ENCODE data around the gene MLH1. TPM values are rescaled to one million over a fixed set of nuclear protein-coding genes. Genes with fewer than 3 reads are reported as not detected.

Gene MLH1
- total and polyA plus RNA-seq, 9 donors, result 39.9 to 59.4 (median 50.3) TPM

GRCh38 chr3:36972163-36972562 is 21.2 kb upstream of the MLH1 start:
- WGBS (ENCODE audit: insufficient coverage), result no CpG with 5 or more reads among the region's 2 CpGs
- no peaks in the 10 kb centered on the region for H3K36me3 ChIP-seq (ENCODE audit: control insufficient read depth, insufficient read depth, low read length)
- peaks cover 2% of the 10 kb centered on the region for H3K4me1 ChIP-seq (ENCODE audit: control insufficient read depth, insufficient read depth, low read length)
- H3K9me3 ChIP-seq (replicated peaks; ENCODE audit: control insufficient read depth, low read depth, low read length), result no peaks in the 10 kb centered on the region
- no peaks in the 10 kb centered on the region for H3K27me3 ChIP-seq (ENCODE audit: control insufficient read depth, insufficient read depth, low read length)
- H3K4me3 ChIP-seq (ENCODE audit: low read length), result no peak overlapping the region
- no peak for DNase-seq
- no peak overlapping the region for H3K27ac ChIP-seq (ENCODE audit: low read length)

DNA sequence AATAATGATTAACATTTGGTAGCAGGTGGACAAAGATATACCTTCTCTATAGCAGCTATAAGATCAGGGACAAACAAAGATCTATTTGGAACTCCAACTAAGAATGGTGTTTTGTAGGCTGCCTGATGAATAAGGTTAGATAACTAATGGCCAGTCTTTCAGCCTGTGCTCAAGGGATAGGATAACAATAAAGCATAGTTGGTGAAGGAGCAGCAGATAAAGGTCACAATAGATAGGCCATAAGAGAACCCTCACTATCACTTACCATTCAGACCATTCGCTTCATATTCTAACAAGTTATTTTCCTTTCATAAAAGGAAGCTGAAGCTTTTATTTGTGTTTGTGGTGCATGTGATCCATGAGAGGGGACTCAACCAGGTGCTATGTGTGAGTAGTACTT is 20.2 kb upstream of the MLH1 start:
- no CpG with 5 or more reads among the region's 1 CpG for WGBS (ENCODE audit: insufficient coverage)
- H3K27me3 ChIP-seq (ENCODE audit: control insufficient read depth, insufficient read depth, low read length), result no peaks in the 10 kb centered on the region
- H3K4me1 ChIP-seq (ENCODE audit: control insufficient read depth, insufficient read depth, low read length), result peaks cover 2% of the 10 kb centered on the region
- no peak overlapping the region for H3K4me3 ChIP-seq (ENCODE audit: low read length)
- H3K36me3 ChIP-seq (ENCODE audit: control insufficient read depth, insufficient read depth, low read length), result no peaks in the 10 kb centered on the region
- H3K27ac ChIP-seq (ENCODE audit: low read length), result no peak overlapping the region
- DNase-seq, result no peak
- H3K9me3 ChIP-seq (replicated peaks; ENCODE audit: control insufficient read depth, low read depth, low read length), result no peaks in the 10 kb centered on the region

DNA sequence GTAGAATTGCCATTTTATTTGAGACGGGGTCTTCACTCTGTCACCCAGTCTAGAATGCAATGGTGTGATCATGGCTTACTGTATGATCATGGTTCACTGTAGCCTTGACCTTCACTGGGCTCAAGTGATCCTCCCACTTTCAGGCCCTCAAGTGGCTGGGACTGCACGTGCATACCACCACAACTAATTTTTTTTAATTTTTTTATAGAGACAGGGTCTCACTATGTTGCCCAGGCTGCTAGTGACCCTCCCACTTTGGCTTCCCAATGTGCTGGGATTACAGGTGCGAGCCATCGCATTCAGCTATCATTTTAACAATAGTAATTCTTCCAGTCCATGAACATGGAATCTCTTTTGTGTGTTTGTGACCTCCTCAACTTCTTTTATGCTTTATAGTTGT is 12.3 kb upstream of the MLH1 start:
- no peak overlapping the region for H3K27ac ChIP-seq (ENCODE audit: low read length)
- no peak overlapping the region for H3K4me3 ChIP-seq (ENCODE audit: low read length)
- WGBS (ENCODE audit: insufficient coverage), result 73% methylated on average over 2 of the region's 4 CpGs
- H3K4me1 ChIP-seq (ENCODE audit: control insufficient read depth, insufficient read depth, low read length), result no peaks in the 10 kb centered on the region
- no peaks in the 10 kb centered on the region for H3K27me3 ChIP-seq (ENCODE audit: control insufficient read depth, insufficient read depth, low read length)
- H3K9me3 ChIP-seq (replicated peaks; ENCODE audit: control insufficient read depth, low read depth, low read length), result peaks cover 12% of the 10 kb centered on the region
- H3K36me3 ChIP-seq (ENCODE audit: control insufficient read depth, insufficient read depth, low read length), result peaks cover 38% of the 10 kb centered on the region
- DNase-seq, result no peak

DNA sequence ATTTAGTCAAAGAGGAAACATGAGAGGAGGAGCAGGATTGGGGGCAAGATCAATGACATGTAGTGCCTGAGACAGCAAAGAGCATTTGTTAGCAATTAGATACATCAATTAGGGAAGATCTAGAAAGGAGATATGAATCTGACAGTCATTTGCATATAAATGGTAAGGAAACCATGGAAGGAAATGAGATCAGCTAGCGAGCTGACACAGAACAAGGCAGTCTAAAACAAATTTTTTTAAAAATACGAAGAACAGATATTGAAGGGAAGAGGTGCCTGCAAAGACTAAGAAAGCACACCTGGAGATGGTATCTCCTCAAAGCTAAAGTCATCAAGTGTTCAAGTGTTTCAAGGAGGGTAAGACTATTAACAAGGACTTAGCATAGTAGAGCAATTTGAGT is 5.0 kb upstream of the MLH1 start:
- no peak for DNase-seq
- no peaks in the 10 kb centered on the region for H3K9me3 ChIP-seq (replicated peaks; ENCODE audit: control insufficient read depth, low read depth, low read length)
- H3K27me3 ChIP-seq (ENCODE audit: control insufficient read depth, insufficient read depth, low read length), result no peaks in the 10 kb centered on the region
- H3K27ac ChIP-seq (ENCODE audit: low read length), result no peak overlapping the region
- peaks cover 6% of the 10 kb centered on the region for H3K4me1 ChIP-seq (ENCODE audit: control insufficient read depth, insufficient read depth, low read length)
- H3K36me3 ChIP-seq (ENCODE audit: control insufficient read depth, insufficient read depth, low read length), result peaks cover 39% of the 10 kb centered on the region
- WGBS (ENCODE audit: insufficient coverage), result 90% methylated on average over 2 of the region's 2 CpGs
- no peak overlapping the region for H3K4me3 ChIP-seq (ENCODE audit: low read length)

- Histone ChIP-seq H3K36me3 (ENCODE audit: control insufficient read depth, insufficient read depth, low read length) (peaks cover 32% of the 10 kb centered on the region), H3K4me3 (ENCODE audit: low read length) (no peak overlapping the region), H3K4me1 (ENCODE audit: control insufficient read depth, insufficient read depth, low read length) (peaks cover 6% of the 10 kb centered on the region), H3K9me3 (replicated peaks; ENCODE audit: control insufficient read depth, low read depth, low read length) (no peaks in the 10 kb centered on the region), H3K27ac (ENCODE audit: low read length) (no peak overlapping the region), H3K27me3 (ENCODE audit: control insufficient read depth, insufficient read depth, low read length) (no peaks in the 10 kb centered on the region)
- no CpG with 5 or more reads among the region's 3 CpGs for WGBS (ENCODE audit: insufficient coverage)
- DNase-seq, result no peak
Observed at GRCh38 chr3:36989005-36989404, 4.3 kb upstream of the MLH1 start.

GRCh38 chr3:36989568-36989967 is 3.8 kb upstream of the MLH1 start:
- no peak for DNase-seq
- Histone ChIP-seq H3K36me3 (ENCODE audit: control insufficient read depth, insufficient read depth, low read length) (peaks cover 29% of the 10 kb centered on the region), H3K4me3 (ENCODE audit: low read length) (no peak overlapping the region), H3K27ac (ENCODE audit: low read length) (no peak overlapping the region), H3K9me3 (replicated peaks; ENCODE audit: control insufficient read depth, low read depth, low read length) (no peaks in the 10 kb centered on the region), H3K4me1 (ENCODE audit: control insufficient read depth, insufficient read depth, low read length) (peaks cover 8% of the 10 kb centered on the region), H3K27me3 (ENCODE audit: control insufficient read depth, insufficient read depth, low read length) (no peaks in the 10 kb centered on the region)

GRCh38 chr3:36991147-36991546 is 2.2 kb upstream of the MLH1 start:
- no peaks in the 10 kb centered on the region for H3K9me3 ChIP-seq (replicated peaks; ENCODE audit: control insufficient read depth, low read depth, low read length)
- no peaks in the 10 kb centered on the region for H3K27me3 ChIP-seq (ENCODE audit: control insufficient read depth, insufficient read depth, low read length)
- peak overlapping the region; percentile 93 for H3K4me3 ChIP-seq (ENCODE audit: low read length)
- peaks cover 8% of the 10 kb centered on the region for H3K4me1 ChIP-seq (ENCODE audit: control insufficient read depth, insufficient read depth, low read length)
- no peak for DNase-seq
- no CpG with 5 or more reads among the region's 3 CpGs for WGBS (ENCODE audit: insufficient coverage)
- H3K36me3 ChIP-seq (ENCODE audit: control insufficient read depth, insufficient read depth, low read length), result peaks cover 24% of the 10 kb centered on the region
- peak overlapping the region; percentile 99 for H3K27ac ChIP-seq (ENCODE audit: low read length)

DNA sequence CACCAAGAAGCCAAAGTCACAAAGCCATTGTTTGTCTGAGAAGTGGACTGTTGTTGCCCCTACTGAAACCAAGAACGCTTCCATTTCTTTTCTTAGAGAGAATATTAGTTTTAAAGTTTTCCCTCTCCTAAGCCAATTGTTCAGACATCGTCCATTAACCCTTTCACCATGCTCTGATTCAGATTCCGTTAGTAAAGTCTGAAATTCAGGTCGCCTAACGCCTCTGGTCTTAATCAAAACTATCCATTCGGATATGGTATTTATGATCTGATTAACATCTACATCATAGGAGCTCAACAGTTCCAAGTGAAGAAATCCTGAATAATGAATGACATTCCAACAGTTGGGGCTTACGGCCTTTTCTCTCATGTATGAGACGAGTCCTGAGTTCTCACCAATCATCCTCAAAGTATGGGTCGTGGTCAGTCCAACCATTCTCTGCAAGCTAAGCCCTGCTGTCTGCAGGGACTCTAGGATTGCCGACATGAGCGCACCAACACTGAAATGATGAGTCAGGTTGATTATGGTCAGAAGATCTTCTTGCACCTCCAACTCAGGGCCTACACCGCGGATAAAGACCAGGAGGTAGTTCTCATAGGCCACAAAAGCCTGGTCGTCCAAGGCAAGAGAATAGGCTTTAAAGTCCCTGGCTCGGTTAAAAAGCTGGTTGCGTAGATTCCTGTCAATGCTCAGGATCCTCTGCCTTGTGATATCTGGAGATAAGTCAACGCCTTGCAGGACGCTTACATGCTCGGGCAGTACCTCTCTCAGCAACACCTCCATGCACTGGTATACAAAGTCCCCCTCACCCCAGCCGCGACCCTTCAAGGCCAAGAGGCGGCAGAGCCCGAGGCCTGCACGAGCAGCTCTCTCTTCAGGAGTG is 1.2 kb upstream of the MLH1 start:
- DNase-seq, result peak; percentile 69
- WGBS (ENCODE audit: insufficient coverage), result 0% methylated on average over 14 of the region's 24 CpGs
- Histone ChIP-seq H3K27ac (ENCODE audit: low read length) (peak overlapping the region; percentile 99), H3K4me3 (ENCODE audit: low read length) (peak overlapping the region; percentile 93), H3K36me3 (ENCODE audit: control insufficient read depth, insufficient read depth, low read length) (peaks cover 26% of the 10 kb centered on the region), H3K27me3 (ENCODE audit: control insufficient read depth, insufficient read depth, low read length) (no peaks in the 10 kb centered on the region), H3K9me3 (replicated peaks; ENCODE audit: control insufficient read depth, low read depth, low read length) (no peaks in the 10 kb centered on the region), H3K4me1 (ENCODE audit: control insufficient read depth, insufficient read depth, low read length) (peaks cover 8% of the 10 kb centered on the region)

DNA sequence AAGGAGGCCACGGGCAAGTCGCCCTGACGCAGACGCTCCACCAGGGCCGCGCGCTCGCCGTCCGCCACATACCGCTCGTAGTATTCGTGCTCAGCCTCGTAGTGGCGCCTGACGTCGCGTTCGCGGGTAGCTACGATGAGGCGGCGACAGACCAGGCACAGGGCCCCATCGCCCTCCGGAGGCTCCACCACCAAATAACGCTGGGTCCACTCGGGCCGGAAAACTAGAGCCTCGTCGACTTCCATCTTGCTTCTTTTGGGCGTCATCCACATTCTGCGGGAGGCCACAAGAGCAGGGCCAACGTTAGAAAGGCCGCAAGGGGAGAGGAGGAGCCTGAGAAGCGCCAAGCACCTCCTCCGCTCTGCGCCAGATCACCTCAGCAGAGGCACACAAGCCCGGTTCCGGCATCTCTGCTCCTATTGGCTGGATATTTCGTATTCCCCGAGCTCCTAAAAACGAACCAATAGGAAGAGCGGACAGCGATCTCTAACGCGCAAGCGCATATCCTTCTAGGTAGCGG is 452 bp upstream of the MLH1 start, which contains the start of gene EPM2AIP1:
Gene EPM2AIP1, minus strand, starts transcription at position 326 of the 520 bp plus-strand sequence. Its CDS starts 54 bp downstream, at position 272.
- H3K27me3 ChIP-seq (ENCODE audit: control insufficient read depth, insufficient read depth, low read length), result no peaks in the 10 kb centered on the region
- DNase-seq, result no peak
- 0% methylated on average over 44 of the region's 48 CpGs for WGBS (ENCODE audit: insufficient coverage)
- H3K4me3 ChIP-seq (ENCODE audit: low read length), result peak within 1 kb of the TSS; percentile 93
- H3K27ac ChIP-seq (ENCODE audit: low read length), result peak within 1 kb of the TSS; percentile 99
- H3K36me3 ChIP-seq (ENCODE audit: control insufficient read depth, insufficient read depth, low read length), result peaks cover 31% of the 10 kb centered on the region
- no peaks in the 10 kb centered on the region for H3K9me3 ChIP-seq (replicated peaks; ENCODE audit: control insufficient read depth, low read depth, low read length)
- H3K4me1 ChIP-seq (ENCODE audit: control insufficient read depth, insufficient read depth, low read length), result peaks cover 8% of the 10 kb centered on the region

- H3K27me3 ChIP-seq (ENCODE audit: control insufficient read depth, insufficient read depth, low read length), result no peaks in the 10 kb centered on the region
- WGBS (ENCODE audit: insufficient coverage), result 70% methylated on average over 2 of the region's 2 CpGs
- no peak overlapping the region for H3K27ac ChIP-seq (ENCODE audit: low read length)
- H3K36me3 ChIP-seq (ENCODE audit: control insufficient read depth, insufficient read depth, low read length), result peaks cover 45% of the 10 kb centered on the region
- H3K4me1 ChIP-seq (ENCODE audit: control insufficient read depth, insufficient read depth, low read length), result no peaks in the 10 kb centered on the region
- DNase-seq, result no peak
- H3K4me3 ChIP-seq (ENCODE audit: low read length), result no peak overlapping the region
- no peaks in the 10 kb centered on the region for H3K9me3 ChIP-seq (replicated peaks; ENCODE audit: control insufficient read depth, low read depth, low read length)
Observed at GRCh38 chr3:37014620-37015019, 21.3 kb downstream of the MLH1 start.
